C4-2B (cell line): ENCODE measurements around the gene LAMA5.

Experiments
- ZFX ChIP-seq: fragments of 450-650 bp; IDR thresholded peaks from 2 replicates; pipeline ENCODE4 v1.6.1; 2017
- TF ChIP-seq, protein P1 (sequence below): fragments of 450-650 bp; conservative IDR thresholded peaks from 2 replicates; pipeline ENCODE4 v1.5.1; 2017; ENCODE audit warnings: mild to moderate bottlenecking

DNA sequence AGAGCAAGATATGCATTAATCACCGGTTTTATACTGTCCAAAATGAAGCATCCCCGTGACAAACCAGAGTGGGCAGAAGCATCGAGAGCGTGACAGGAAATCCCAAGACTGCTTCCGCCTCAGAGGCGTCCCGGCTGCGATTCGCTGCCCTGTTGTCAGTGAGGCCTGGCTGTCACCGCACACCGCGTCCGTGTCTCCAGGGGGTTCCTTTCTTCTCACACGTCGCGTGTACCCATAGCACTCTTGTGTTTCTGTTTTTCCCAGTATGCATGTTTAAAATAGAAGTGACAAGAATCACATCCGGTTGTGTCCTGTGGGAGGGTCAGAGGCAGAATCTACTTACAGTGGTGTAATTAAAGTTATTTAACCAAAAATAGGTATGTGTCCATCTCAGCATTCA lies 72.6 kb downstream of the LAMA5 start:
- TF ChIP-seq, protein P1, sequence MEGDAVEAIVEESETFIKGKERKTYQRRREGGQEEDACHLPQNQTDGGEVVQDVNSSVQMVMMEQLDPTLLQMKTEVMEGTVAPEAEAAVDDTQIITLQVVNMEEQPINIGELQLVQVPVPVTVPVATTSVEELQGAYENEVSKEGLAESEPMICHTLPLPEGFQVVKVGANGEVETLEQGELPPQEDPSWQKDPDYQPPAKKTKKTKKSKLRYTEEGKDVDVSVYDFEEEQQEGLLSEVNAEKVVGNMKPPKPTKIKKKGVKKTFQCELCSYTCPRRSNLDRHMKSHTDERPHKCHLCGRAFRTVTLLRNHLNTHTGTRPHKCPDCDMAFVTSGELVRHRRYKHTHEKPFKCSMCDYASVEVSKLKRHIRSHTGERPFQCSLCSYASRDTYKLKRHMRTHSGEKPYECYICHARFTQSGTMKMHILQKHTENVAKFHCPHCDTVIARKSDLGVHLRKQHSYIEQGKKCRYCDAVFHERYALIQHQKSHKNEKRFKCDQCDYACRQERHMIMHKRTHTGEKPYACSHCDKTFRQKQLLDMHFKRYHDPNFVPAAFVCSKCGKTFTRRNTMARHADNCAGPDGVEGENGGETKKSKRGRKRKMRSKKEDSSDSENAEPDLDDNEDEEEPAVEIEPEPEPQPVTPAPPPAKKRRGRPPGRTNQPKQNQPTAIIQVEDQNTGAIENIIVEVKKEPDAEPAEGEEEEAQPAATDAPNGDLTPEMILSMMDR = no peak
- TF ChIP-seq ZFX = no peak
